Fibroblast of lung (primary cell): ENCODE results near the gene CPB1.

Source experiments
- EZH2 ChIP-seq: IDR thresholded peaks from 2 replicates; pipeline ENCODE4 v1.5.1; 2012; ENCODE audit warnings: low read length, control low read depth, mild to moderate bottlenecking; ENCODE audit errors: missing control alignments
- TF ChIP-seq, protein P1 (sequence below), 2 donors: IDR thresholded peaks in 1 of 2; conservative IDR thresholded peaks in 1 of 2; 1 replicate in 1 of 2; 2 replicates in 1 of 2; pipeline ENCODE4 v1.5.1; 2011 to 2012; ENCODE audit warnings: low read length in 2 of 2, control low read depth in 1 of 2, inconsistent platforms in 1 of 2, low read depth in 1 of 2, mild to moderate bottlenecking in 1 of 2

DNA sequence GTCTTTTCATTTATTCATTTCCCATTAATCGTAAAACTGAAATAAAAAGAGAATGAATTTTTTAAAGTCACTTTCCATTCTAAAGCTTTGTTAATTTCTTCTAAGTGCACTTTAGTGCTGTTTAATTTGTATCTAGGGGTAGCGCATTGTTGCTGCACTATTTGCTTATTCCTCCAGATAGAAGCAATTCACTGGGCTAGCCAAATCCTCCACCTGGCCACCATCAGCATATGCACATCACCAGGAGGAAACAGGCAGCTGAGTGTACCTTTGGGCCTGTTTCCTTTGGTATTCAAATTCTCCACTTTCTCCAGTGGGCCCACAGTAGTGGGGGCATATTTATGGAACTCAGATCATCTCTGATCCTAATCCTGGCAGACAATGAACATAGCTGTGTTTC is 29.8 kb upstream of the CPB1 start:
- TF ChIP-seq, protein P1, sequence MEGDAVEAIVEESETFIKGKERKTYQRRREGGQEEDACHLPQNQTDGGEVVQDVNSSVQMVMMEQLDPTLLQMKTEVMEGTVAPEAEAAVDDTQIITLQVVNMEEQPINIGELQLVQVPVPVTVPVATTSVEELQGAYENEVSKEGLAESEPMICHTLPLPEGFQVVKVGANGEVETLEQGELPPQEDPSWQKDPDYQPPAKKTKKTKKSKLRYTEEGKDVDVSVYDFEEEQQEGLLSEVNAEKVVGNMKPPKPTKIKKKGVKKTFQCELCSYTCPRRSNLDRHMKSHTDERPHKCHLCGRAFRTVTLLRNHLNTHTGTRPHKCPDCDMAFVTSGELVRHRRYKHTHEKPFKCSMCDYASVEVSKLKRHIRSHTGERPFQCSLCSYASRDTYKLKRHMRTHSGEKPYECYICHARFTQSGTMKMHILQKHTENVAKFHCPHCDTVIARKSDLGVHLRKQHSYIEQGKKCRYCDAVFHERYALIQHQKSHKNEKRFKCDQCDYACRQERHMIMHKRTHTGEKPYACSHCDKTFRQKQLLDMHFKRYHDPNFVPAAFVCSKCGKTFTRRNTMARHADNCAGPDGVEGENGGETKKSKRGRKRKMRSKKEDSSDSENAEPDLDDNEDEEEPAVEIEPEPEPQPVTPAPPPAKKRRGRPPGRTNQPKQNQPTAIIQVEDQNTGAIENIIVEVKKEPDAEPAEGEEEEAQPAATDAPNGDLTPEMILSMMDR (conservative IDR thresholded peaks at IDR 0.05 in 1 of 2, IDR thresholded peaks at IDR 0.05 in 1 of 2; ENCODE audit: low read depth in 1 of 2, low read length in 2 of 2), result no peak
- TF ChIP-seq EZH2, result no peak
